Renal pelvis (tissue), 3 donors: ENCODE results near the gene IL15RA. TPM values are rescaled to one million over a fixed set of nuclear protein-coding genes. Genes with fewer than 3 reads are reported as not detected.

Source experiments
- polyA plus RNA-seq, 3 donors: library from polyadenylated mRNA; unstranded; fragments of 120-200 nt; gene quantifications; one replicate each; pipeline ENCODE4 v1.2.1, GENCODE V29; 2013; ENCODE audit not compliant: insufficient read length in 3 of 3

IL15RA gene
- polyA plus RNA-seq, 3 donors, result 1.8 to 2.2 (median 1.9) TPM

Other genes with a start within 250 kb of the IL15RA start
- gene GDI2, start 164.1 kb downstream of the IL15RA start, polyA plus RNA-seq, result 100 to 1,000 TPM; 264 to 290 (median 276) TPM
- 10 to 100 TPM; 10.8 to 12.0 (median 11.2) TPM for gene ANKRD16, start 87.7 kb downstream of the IL15RA start, polyA plus RNA-seq
- 10 to 100 TPM; 79.3 to 99.1 (median 85.9) TPM for gene FBH1, start 87.3 kb downstream of the IL15RA start, polyA plus RNA-seq
- gene IL2RA, start 84.8 kb upstream of the IL15RA start, polyA plus RNA-seq, result not detected
- 100 to 1,000 TPM; 140 to 211 (median 193) TPM for gene RBM17, start 111.5 kb upstream of the IL15RA start, polyA plus RNA-seq
- 10 to 100 TPM; 31.4 to 43.8 (median 31.5) TPM for gene PFKFB3, start 225.4 kb upstream of the IL15RA start, polyA plus RNA-seq